Measurements from ENCODE around the gene ANO6. TPM values are rescaled to one million over a fixed set of nuclear protein-coding genes. Genes with fewer than 3 reads are reported as not detected.

Gene ANO6
- total RNA-seq, 4 donors from 2014 or later, result 16.9 to 23.0 (median 20.4) TPM

DNA sequence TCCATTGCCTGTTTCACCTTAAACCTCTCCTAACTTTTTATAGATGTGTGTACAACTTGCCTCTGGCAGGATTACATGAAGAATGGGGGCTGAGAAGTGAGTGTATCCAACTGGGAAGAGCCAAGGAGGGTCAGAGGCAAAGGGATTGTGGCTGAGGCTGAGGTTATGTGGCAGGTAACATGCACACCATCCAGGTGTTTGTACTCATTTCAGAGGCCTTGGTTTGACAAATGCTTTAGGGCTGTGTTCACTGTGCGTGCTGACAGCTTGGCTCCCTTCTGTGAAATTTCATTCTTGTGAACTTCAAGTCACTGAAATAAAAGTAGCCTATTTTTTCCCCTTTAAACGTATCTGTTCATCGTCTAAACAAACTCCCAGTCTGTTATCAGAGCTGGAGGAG is 47.7 kb downstream of the ANO6 start:
- WGBS, 2 donors (ENCODE audit: low coverage in 1 of 2), result 68 to 83% methylated on average over 2 to 3 of the region's 3 CpGs

DNA sequence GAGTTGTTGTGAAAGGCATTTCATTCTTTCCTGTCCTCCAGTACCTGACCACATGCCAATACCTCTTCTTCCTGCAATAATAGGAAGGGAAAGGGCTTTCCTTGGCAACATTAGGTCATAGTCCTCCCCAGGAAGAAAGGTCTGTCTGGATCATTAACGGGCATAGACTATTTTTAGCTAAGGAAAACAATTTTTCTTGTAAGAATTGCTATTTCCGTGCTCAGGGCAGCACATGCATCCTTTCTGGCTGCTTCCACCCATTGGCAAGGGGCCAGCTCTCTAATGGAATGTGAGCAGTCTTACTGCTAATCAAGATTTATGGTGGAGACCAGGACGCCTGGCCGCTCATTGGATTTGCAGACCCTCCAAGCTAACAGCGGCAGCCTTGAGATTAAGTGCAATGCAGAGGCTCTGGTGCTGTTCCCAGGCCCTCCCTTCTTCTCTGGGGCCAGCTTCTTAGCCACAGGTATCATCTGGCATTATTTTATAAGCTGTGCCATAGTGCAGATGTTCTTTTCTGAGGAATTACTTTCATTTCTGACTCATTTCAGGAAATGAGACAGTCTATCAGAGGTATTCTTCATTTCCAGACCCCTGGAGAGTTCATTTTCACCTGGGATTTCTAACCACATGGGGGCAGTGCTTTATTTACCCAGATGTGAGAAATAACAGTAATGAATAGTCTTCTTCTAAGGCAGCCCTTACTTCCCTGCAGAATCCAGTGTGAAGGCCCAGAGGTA is 52.9 kb downstream of the ANO6 start:
- Histone ChIP-seq H3K9me3 (no peaks in the 10 kb centered on the region), H3K27ac (peak overlapping the region; percentile 3 to 53 (median 33)), H3K27me3 (peaks cover 5% of the 10 kb centered on the region), H3K4me3 (no peak overlapping the region), H3K36me3 (no peaks in the 10 kb centered on the region), H3K4me1 (peaks cover 4 to 12% (median 9%) of the 10 kb centered on the region in 4 donors)
- peak; percentile 50 for DNase-seq
- intact Hi-C loops (cut with DNase I; ENCODE audit: low total_unique reads) (no loop called here), in situ Hi-C loops (cut with MboI; ENCODE audit: low pct_ligation_motif_present in 1 of 4, low pct_unique_long_range_greater_than_20kb in 1 of 4, low sequenced_read_pairs in 3 of 4) (no loop called here)
- 17 to 29% methylated on average over 1 to 5 of the region's 5 CpGs for WGBS, 2 donors (ENCODE audit: low coverage in 1 of 2)
- TF ChIP-seq EP300 (IDR thresholded peaks at IDR 0.05; ENCODE audit: low read depth), result no peak
- TF ChIP-seq, protein P1, sequence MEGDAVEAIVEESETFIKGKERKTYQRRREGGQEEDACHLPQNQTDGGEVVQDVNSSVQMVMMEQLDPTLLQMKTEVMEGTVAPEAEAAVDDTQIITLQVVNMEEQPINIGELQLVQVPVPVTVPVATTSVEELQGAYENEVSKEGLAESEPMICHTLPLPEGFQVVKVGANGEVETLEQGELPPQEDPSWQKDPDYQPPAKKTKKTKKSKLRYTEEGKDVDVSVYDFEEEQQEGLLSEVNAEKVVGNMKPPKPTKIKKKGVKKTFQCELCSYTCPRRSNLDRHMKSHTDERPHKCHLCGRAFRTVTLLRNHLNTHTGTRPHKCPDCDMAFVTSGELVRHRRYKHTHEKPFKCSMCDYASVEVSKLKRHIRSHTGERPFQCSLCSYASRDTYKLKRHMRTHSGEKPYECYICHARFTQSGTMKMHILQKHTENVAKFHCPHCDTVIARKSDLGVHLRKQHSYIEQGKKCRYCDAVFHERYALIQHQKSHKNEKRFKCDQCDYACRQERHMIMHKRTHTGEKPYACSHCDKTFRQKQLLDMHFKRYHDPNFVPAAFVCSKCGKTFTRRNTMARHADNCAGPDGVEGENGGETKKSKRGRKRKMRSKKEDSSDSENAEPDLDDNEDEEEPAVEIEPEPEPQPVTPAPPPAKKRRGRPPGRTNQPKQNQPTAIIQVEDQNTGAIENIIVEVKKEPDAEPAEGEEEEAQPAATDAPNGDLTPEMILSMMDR (IDR thresholded peaks at IDR 0.05), result peak in 4 of 5 experiments; percentile 29 to 40 (median 30)
- TF ChIP-seq POLR2AphosphoS5 (IDR thresholded peaks at IDR 0.05), result peak in 2 of 3 donors; percentile 10 to 21
- no peak for TF ChIP-seq POLR2A (IDR thresholded peaks at IDR 0.05)

More for the DNA sequence above, 47.7 kb downstream of the ANO6 start:
- H3K27me3 ChIP-seq, result no peaks in the 10 kb centered on the region
- H3K9me3 ChIP-seq, result no peaks in the 10 kb centered on the region
- in situ Hi-C loops (cut with MboI; ENCODE audit: low pct_ligation_motif_present in 1 of 4, low pct_unique_long_range_greater_than_20kb in 1 of 4, low sequenced_read_pairs in 3 of 4) (no loop called here), intact Hi-C loops (cut with DNase I; ENCODE audit: low total_unique reads) (no loop called here)
- no peak overlapping the region for H3K4me3 ChIP-seq
- peak overlapping the region in 1 of 4 donors; percentile 15 for H3K27ac ChIP-seq
- DNase-seq, result no peak
- H3K4me1 ChIP-seq, result peaks cover 12 to 24% (median 15%) of the 10 kb centered on the region in 4 donors
- no peaks in the 10 kb centered on the region for H3K36me3 ChIP-seq
- TF ChIP-seq POLR2AphosphoS5 (IDR thresholded peaks at IDR 0.05) (no peak), EP300 (IDR thresholded peaks at IDR 0.05; ENCODE audit: low read depth) (no peak), POLR2A (IDR thresholded peaks at IDR 0.05) (no peak)
- TF ChIP-seq, protein P1 (IDR thresholded peaks at IDR 0.05), result no peak

DNA sequence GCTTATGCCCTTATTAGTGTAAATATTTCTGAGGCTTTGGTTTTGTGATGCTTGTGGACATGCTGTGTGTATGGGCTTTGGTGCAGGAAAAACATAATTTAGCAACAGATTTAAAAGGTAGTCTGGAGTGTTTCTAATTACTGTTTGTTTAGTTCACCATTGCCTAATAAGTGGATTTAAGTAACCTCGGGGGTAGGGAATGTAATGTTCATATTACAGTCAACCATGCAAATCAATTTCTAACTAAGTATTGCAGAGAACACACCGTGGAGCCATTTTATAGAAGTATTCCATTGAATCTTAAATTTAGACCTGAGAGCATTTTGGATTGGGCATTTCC is 53.5 kb downstream of the ANO6 start:
- in situ Hi-C loops (cut with MboI; ENCODE audit: low pct_ligation_motif_present in 1 of 4, low pct_unique_long_range_greater_than_20kb in 1 of 4, low sequenced_read_pairs in 3 of 4) (no loop called here), intact Hi-C loops (cut with DNase I; ENCODE audit: low total_unique reads) (no loop called here)
- TF ChIP-seq, protein P1 (IDR thresholded peaks at IDR 0.05), result no peak
- no peak for TF ChIP-seq EP300 (IDR thresholded peaks at IDR 0.05; ENCODE audit: low read depth)
- no peak for TF ChIP-seq POLR2AphosphoS5 (IDR thresholded peaks at IDR 0.05)
- no peak for TF ChIP-seq POLR2A (IDR thresholded peaks at IDR 0.05)
- WGBS, 2 donors (ENCODE audit: low coverage in 1 of 2), result 59 to 78% methylated on average over 2 of the region's 2 CpGs
- peak overlapping the region; percentile 3 to 53 (median 33) for H3K27ac ChIP-seq
- no peaks in the 10 kb centered on the region for H3K9me3 ChIP-seq
- H3K36me3 ChIP-seq, result no peaks in the 10 kb centered on the region
- H3K4me3 ChIP-seq, result no peak overlapping the region
- no peak for DNase-seq
- peaks cover 5% of the 10 kb centered on the region for H3K27me3 ChIP-seq
- H3K4me1 ChIP-seq, result peaks cover 4 to 12% (median 9%) of the 10 kb centered on the region in 4 donors

DNA sequence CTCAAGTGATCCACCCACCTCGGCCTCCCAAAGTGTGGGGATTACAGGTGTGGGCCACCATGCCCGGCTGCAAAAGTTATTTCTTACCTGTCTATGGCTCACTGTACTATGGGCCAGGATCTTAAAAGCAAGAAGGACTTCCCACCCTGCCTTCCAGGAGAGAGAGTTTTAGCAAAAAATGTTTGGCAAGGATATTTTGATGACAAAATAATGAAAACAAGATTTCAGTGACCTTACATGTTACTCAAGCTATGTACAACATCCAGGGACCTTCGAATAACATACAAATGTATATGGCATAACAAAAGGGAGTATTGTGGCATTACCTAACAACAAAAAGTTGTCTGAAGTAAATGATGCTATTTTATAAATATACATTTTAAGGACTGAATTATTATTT is 55.1 kb downstream of the ANO6 start:
- Histone ChIP-seq H3K27ac (no peak overlapping the region), H3K27me3 (peaks cover 17% of the 10 kb centered on the region), H3K4me1 (peaks cover 4 to 12% (median 9%) of the 10 kb centered on the region in 4 donors), H3K36me3 (no peaks in the 10 kb centered on the region), H3K4me3 (no peak overlapping the region), H3K9me3 (no peaks in the 10 kb centered on the region)
- in situ Hi-C loops (cut with MboI; ENCODE audit: low pct_ligation_motif_present in 1 of 4, low pct_unique_long_range_greater_than_20kb in 1 of 4, low sequenced_read_pairs in 3 of 4) (no loop called here), intact Hi-C loops (cut with DNase I; ENCODE audit: low total_unique reads) (no loop called here)
- no peak for TF ChIP-seq POLR2A (IDR thresholded peaks at IDR 0.05)
- no peak for TF ChIP-seq EP300 (IDR thresholded peaks at IDR 0.05; ENCODE audit: low read depth)
- TF ChIP-seq, protein P1 (IDR thresholded peaks at IDR 0.05), result no peak
- no peak for TF ChIP-seq POLR2AphosphoS5 (IDR thresholded peaks at IDR 0.05)
- no peak for DNase-seq
- 68 to 90% methylated on average over 3 of the region's 3 CpGs for WGBS, 2 donors (ENCODE audit: low coverage in 1 of 2)
